Smooth muscle cell of the brain vasculature (primary cell): ENCODE data around the gene HSPA14.
"Not testable (repeated sequence)": the region's sequence is repeated elsewhere in the genome, so short reads cannot be mapped to it uniquely, and the experiment has no call there.

ENCODE experiments used
- DNase-seq: peaks from one replicate; pipeline ENCODE4 v3.0.0-alpha.2; 2012; ENCODE audit warnings: low read depth, low spot score

Gene HSPA14

GRCh38 chr10:14837003-14837756 is 926 bp upstream of the HSPA14 start:
- no peak for DNase-seq

DNA sequence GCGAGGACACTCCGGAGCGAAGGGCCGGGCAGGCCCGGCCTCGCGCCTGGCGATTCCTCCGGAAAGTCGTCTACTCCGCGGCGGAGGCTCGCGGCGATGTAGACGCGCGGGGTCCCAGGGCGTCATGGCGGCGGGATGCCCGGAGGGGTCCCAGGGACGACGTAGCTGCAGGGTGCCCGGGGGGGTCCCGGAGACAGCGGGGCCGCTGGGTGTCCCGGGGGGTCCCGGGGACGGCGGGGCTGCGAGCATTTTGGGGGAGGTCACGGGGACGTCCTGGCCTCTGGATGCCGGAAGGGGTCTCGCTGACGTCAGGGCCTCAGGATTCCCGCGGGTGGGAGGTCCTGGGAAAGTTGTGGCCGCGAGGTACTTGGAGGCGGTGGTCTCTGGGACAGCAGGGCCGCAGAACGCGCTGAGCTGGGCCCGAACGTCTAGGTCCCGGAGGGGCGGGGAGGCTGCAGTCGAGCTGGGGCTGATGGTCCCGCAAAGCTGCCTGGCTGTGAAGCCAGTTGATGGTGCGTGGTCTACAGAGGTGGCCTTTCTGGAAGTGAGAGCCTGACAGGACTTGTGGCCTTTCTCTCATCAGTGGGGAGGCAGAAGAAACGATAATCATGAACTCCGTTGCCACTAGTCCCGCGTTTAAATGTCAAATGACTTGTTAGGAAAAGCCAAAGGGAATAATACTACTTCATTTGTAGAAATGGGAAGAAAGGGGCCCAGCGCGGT is 637 bp downstream of the HSPA14 start:
- DNase-seq: no peak

DNA sequence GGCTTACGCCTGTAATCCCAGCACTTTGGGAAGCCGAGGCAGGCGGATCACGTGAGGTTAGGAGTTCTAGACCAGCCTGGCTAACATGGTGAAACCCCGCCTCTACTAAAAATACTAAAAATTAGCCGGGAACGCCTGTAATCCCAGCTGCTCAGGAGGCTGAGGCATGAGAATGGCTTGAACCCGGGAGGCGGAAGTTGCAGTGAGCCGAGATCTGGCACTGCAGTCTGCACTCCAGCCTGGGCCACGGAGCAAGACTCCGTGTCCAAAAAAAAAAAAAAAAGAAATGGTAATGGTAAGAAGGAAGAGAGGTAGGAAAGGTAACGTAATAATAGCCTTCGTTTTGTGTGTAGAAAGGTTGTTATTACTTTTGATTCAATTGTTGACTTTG is 1.2 kb downstream of the HSPA14 start:
- no peak for DNase-seq

DNA sequence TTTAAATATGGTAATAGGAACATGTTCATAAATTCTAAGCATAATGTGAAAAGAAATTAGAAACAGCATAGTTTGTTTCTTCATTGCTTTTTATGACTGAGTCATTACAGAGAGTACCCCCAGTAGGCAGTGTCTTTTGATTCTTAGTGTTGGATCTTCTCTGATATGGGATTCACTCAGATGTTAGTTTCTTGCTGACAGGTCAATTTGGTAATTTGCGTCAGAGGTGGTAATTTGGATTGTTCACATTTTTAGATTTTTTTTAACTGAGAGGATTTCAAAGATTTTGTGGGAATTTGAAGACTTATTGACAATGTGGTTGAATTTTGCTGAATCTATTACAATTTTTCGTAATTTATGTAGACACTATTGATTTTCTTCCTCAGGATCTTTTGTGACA is 2.1 kb downstream of the HSPA14 start:
- no peak for DNase-seq

DNA sequence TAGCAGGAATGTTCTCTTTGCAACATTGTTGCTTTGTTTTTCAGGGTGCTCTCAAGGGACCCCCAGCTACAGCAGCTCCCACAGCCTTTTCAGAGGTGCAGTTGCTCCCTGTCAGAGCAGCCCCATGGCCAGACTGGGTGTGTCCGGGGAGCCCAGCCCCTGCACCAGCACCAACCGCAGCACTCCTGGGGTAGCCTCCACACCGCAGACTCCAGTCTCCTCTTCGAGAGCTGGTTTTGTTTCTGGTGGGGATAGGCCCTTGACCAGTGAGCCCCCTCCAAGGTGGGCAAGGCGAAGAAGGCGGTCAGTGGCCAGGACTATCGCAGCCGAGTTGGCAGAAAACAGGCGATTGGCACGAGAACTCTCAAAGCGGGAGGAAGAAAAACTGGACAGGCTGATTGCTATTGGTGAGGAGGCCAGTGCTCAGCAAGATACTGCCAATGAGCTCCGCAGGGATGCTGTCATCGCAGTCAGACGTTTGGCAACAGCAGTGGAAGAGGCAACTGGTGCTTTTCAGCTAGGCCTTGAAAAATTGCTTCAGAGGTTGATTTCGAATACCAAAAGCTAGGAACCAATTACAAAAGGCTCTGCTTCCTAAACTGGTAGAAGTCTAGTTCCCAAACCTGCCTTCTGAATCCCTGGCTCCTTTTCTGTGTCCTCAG is 5.4 kb downstream of the HSPA14 start:
- DNase-seq: no peak

DNA sequence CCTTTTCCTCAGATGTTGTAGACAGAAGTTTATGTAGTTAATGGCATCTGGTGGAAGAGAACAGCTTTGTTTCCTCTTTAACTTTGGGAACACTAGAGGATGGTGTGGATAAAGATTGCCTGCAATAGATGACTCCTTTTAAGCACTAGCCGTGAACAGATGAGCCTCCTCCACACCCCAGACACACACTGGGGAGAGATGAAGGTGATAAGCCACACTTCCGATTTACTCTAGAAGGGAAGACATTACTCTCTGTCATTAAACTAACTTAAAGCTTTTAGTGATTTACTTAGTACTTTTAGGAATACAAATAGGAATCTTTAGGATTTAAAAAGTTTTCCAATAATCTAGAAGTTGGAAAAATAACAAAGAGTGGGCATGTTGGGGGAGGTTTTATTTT is 6.8 kb downstream of the HSPA14 start:
- no peak for DNase-seq

GRCh38 chr10:14852236-14852635 is 14.1 kb downstream of the HSPA14 start:
- DNase-seq: no peak

GRCh38 chr10:14855453-14855852 is 17.3 kb downstream of the HSPA14 start:
- DNase-seq: no peak

GRCh38 chr10:14858338-14858960 is 20.3 kb downstream of the HSPA14 start:
- no peak for DNase-seq

DNA sequence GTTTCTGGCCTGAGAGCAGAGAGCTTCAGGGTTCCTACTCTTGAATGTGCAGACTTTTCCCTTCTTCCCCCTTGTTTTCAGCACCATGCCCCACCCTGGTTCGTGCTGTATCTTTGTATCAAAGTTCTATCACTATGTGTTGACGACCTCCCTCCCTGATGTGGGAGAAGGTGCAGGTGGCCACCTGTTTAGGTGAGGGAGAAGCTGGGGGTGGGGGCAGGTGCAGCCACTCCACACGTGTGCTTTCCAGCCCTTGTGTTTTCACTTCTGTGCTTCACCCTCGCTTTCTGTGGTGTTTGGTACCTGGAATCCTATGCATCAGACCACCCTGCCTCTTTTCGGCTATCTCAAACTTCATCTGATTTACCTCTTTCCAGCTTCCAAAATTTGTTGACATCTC is 20.9 kb downstream of the HSPA14 start:
- DNase-seq: no peak

DNA sequence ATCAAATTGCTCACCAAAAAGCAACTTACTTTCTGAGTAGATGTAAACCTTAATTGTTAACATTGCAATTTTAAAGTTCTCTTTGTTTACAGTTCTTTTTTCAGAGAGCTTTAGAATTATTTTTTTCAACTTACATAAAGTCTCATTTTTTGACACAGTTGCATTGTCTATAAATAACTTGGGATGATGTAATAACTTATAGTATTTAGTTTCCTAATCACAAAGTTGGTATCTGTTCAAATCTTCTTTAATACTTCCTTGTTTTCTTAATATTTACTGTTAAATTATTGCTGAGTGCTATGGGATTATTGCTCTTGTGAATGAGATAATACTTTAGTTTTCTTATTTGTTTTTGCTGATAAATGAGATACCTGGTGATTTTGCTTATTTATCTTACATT is 21.7 kb downstream of the HSPA14 start:
- no peak for DNase-seq

DNA sequence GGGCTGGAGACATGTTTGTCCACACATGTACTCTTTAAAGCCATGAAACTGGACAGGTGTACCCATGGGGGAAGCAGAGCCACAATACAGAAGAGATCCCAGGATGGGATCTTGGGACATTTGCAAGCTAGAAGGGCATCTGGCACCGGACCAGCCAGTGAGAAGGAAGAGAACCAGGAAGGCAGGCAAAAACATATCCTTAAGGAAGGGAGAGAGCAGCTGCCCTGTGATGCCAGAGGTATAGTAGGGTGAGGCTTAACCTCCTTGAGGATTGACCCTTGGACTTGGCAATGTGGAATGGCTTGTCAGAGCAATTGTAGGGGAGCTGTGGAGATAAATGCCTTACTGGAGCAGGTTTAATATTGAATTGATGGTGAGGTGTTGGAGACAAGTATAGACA is 22.7 kb downstream of the HSPA14 start:
- no peak for DNase-seq

- DNase-seq: not testable (repeated sequence)
Observed at GRCh38 chr10:14864466-14864865, 26.4 kb downstream of the HSPA14 start.

DNA sequence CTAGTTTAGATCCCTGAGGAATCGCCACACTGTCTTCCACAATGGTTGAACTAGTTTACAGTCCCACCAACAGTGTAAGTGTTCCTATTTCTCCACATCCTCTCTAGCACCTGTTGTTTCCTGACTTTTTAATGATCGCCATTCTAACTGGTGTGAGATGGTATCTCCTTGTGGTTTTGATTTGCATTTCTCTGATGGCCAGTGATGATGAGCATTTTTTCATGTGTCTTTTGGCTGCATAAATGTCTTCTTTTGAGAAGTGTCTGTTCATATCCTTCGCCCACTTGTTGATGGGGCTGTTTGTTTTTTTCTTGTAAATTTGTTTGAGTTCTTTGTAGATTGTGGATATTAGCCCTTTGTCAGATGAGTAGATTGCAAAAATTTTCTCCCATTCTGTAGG is 26.8 kb downstream of the HSPA14 start:
- not testable (repeated sequence) for DNase-seq

DNA sequence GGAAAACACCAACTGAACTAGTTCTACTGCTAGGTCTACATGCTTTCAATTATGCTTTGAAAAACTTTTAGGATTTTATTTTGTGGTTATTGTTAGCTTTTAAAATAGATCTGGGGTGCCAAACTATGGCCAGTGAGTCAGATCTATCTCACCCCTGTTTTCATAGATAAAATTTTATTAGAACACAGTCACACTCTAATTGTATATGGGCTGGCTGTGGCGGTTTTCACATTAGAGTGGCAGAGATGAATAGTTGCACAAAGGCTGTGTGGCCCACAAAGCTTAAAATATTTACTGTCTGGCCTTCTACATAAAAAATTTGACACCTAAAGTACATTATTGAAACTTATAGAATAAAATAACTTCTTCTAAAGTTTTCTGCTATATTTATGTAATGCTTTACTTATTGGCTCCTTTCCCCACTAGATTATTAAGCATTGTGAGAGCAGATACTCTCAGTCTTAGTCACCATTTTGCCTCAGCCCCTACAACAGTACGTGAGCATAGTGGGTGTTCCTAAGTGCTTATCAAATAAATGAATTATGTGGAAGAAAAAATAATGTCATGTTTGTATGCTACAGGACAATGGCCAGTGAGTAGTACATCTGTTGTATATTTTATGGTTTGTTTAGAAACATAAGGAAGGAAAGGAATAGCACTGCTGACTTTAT is 35.1 kb downstream of the HSPA14 start:
- no peak for DNase-seq

GRCh38 chr10:14875941-14876340 is 37.8 kb downstream of the HSPA14 start:
- no peak for DNase-seq

GRCh38 chr10:14876764-14877163 is 38.7 kb downstream of the HSPA14 start:
- no peak for DNase-seq

GRCh38 chr10:14878266-14879123 is 40.4 kb downstream of the HSPA14 start, which contains the start of gene SUV39H2:
Gene SUV39H2 (plus strand): TSS chr10:14878866. CDS start chr10:14878889, 23 bp downstream.
- peak; percentile 85 for DNase-seq

GRCh38 chr10:14879124-14879927 is 41.2 kb downstream of the HSPA14 start:
- DNase-seq: no peak

- DNase-seq: no peak
Observed at GRCh38 chr10:14879928-14880193, 41.8 kb downstream of the HSPA14 start.
